ENCODE results near the gene ZNF630.
"Not testable (repeated sequence)": the region's sequence is repeated elsewhere in the genome, so short reads cannot be mapped to it uniquely, and the experiment has no call there.

The ZNF630 gene

GRCh38 chrX:48028091-48028490 is 43.3 kb downstream of the ZNF630 start:
- no peak for DNase-seq

GRCh38 chrX:48027545-48027944 is 43.9 kb downstream of the ZNF630 start:
- DNase-seq, result not testable (repeated sequence)

- peak; percentile 20 to 39 for DNase-seq
Observed at GRCh38 chrX:48025561-48025960, 45.9 kb downstream of the ZNF630 start.

- no peak for DNase-seq
Observed at GRCh38 chrX:48022738-48023137, 48.7 kb downstream of the ZNF630 start.

DNA sequence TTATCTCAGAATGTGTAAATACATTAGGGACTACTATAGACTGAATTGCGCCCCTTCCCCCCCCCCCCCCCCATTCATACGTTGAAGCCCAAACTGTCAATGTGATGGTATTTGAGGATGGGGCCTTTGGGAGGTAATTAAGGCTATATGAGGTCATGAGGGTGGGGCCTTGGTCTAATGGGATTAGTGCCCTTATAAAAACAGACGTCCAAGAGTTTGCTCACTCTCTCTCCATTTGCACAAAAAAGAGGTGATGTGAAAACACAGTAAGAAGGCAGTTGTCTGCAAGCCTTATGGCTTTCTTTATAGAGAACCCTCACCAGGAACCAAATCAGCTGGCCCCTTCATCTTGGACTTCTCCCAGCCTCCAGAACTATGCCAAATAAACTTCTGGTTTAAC is 49.3 kb downstream of the ZNF630 start:
- DNase-seq, result no peak

DNA sequence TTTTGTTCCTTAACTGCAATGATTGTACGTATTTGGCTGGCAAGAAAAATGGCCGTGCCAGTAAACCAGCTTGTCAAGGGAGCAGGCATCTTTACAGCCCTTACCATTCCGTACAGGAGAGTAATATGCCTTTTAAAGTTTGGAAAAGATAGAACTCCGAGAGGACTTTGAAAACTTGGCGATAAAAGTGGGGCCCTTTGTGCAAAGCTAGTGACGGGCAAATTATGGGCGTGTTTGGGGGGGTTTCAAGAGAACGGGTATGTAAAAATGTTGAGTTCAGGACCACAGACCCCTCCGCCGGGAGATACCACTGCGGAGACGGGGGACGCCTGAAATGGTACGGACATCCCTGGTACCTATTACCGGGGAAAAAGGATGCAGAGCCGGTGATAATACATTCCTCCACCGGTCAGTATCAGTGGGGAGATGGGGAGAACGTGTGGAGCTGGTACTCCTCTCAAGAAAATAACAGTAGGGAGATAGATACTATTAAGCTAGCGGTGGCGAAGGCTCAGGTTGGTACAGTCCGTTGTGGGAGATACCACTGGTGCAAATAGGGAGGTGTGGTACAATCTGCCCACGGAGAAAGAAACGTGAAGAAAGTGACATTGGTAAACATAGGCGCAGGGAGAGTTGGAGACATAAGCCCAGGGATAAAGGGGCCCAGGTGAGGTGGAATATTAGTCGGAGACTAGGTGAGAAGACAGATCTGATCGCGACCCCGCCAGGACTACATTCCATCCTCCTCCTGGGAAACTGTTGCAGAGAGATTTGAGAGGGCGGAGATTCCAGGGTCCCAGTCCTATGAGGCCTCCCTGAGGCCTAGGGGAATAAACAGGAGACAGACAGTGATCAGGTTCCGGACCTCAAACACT is 50.2 kb downstream of the ZNF630 start:
- peak; percentile 74 to 79 for DNase-seq

GRCh38 chrX:48020472-48020871 is 51.0 kb downstream of the ZNF630 start:
- peak; percentile 11 to 32 for DNase-seq

DNA sequence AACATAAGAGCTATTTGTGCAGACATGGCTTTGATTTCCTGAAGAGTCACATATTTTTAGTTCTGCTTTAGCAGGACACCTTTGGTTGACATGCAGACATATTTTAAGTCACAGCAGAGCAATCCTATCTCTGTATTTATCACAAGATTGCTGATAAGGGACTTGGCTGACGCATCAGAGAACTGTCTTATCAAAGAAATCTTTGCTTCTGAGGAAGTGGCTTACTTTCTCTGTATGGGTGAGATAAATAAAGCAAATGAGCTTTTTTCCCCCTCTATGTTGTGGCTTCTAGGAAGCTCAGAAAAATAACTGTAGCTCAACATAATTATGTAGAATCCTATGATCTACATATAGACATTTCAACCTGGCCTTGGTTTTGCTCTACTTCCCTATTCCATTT is 51.5 kb downstream of the ZNF630 start:
- DNase-seq, result not testable (repeated sequence)

GRCh38 chrX:48016583-48017310 is 54.7 kb downstream of the ZNF630 start:
- not testable (repeated sequence) for DNase-seq

- not testable (repeated sequence) for DNase-seq
Observed at GRCh38 chrX:48009445-48009960, 61.9 kb downstream of the ZNF630 start.
